Loucy (cell line): ENCODE measurements around the gene NIM1K.

Source experiments
- EZH2phosphoT487 ChIP-seq: fragments of 200-600 bp; IDR thresholded peaks from 2 replicates; pipeline ENCODE4 v1.6.1; 2018; ENCODE audit warnings: antibody characterized with exemption, mild to moderate bottlenecking, moderate library complexity, borderline replicate concordance
- TF ChIP-seq, protein P1 (sequence below): fragments of 200-600 bp; sonication (generic); conservative IDR thresholded peaks from 2 replicates; pipeline ENCODE4 v1.5.1; 2014; ENCODE audit warnings: mild to moderate bottlenecking, antibody characterized with exemption, low read length

- TF ChIP-seq, protein P1, sequence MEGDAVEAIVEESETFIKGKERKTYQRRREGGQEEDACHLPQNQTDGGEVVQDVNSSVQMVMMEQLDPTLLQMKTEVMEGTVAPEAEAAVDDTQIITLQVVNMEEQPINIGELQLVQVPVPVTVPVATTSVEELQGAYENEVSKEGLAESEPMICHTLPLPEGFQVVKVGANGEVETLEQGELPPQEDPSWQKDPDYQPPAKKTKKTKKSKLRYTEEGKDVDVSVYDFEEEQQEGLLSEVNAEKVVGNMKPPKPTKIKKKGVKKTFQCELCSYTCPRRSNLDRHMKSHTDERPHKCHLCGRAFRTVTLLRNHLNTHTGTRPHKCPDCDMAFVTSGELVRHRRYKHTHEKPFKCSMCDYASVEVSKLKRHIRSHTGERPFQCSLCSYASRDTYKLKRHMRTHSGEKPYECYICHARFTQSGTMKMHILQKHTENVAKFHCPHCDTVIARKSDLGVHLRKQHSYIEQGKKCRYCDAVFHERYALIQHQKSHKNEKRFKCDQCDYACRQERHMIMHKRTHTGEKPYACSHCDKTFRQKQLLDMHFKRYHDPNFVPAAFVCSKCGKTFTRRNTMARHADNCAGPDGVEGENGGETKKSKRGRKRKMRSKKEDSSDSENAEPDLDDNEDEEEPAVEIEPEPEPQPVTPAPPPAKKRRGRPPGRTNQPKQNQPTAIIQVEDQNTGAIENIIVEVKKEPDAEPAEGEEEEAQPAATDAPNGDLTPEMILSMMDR = no peak
- no peak for TF ChIP-seq EZH2phosphoT487
Observed at GRCh38 chr5:43209060-43209459, 17.0 kb downstream of the NIM1K start.
